HCT116 (cell line): ENCODE results near the gene USP10. TPM values are rescaled to one million over a fixed set of nuclear protein-coding genes. Genes with fewer than 3 reads are reported as not detected.

Source experiments
- ATAC-seq: fragments of 200-7000 bp; cut with Tn5 transposase; 2 replicates; pipeline ENCODE4 v1.9.1; 2020; ENCODE audit warnings: mild to moderate bottlenecking, moderate library complexity
- BruUV-seq: library from RNA; stranded (reverse); fragments of 400-500 nt; replicated peaks from 2 replicates; lab custom pipeline; 2021; lab: Mats Ljungman, UMichigan
- CTCF ChIA-PET: fragments of 300-600 bp; sonication (Branson Sonifier 250); formaldehyde crosslinking; loops from one replicate; lab custom pipeline; 2021; ENCODE audit warnings: antibody characterized with exemption; lab: Charles Lee
- POLR2A ChIA-PET: fragments of 300-600, 350-600 bp; sonication (Branson Sonifier 250); formaldehyde crosslinking; loops from one replicate; lab custom pipeline; 2021; ENCODE audit warnings: antibody characterized with exemption; lab: Charles Lee
- RAD21 ChIA-PET, 2 experiments: fragments of 300-600 bp; sonication (Branson Sonifier 250); formaldehyde crosslinking; loops; one replicate each; lab custom pipeline; 2023; ENCODE audit warnings: low total read pairs in 2 of 2; ENCODE audit not compliant: uncharacterized antibody in 2 of 2, unreplicated experiment in 2 of 2, low non-redundant PET in 1 of 2; lab: Charles Lee
- DNase-seq: peaks from one replicate; pipeline ENCODE4 v3.0.0-alpha.2; 2010; ENCODE audit warnings: low read depth, low spot score
- H2AFZ ChIP-seq: fragments of 200-600 bp; shearing (Covaris generic), sonication (generic); 2 replicates; pipeline ENCODE4 v1.6.1; 2017; ENCODE audit warnings: low read depth, mixed run types, mixed read lengths, antibody characterized with exemption, low read length; ENCODE audit not compliant: poor library complexity, severe bottlenecking
- H3K27ac ChIP-seq: 2 replicates; pipeline ENCODE4 v1.5.1; 2012; ENCODE audit warnings: low read depth, low read length
- H3K27me3 ChIP-seq: fragments of 200-600 bp; sonication (generic); 2 replicates; pipeline ENCODE4 v1.6.1; 2016; ENCODE audit warnings: mixed run types, low read length, mixed read lengths; ENCODE audit not compliant: insufficient read depth
- H3K36me3 ChIP-seq, 2 experiments: fragments of 200-500 bp in 1 of 2; fragments of 200-600 bp in 1 of 2; sonication (Bioruptor generic) in 1 of 2; sonication (generic) in 1 of 2; 2 replicates each; pipeline versions ENCODE4 v1.5.1 to v1.6.1; 2014 to 2016; ENCODE audit warnings: low read length in 2 of 2, inconsistent platforms in 1 of 2, mixed read lengths in 1 of 2, mixed run types in 1 of 2; ENCODE audit not compliant: insufficient read depth in 2 of 2, control insufficient read depth in 1 of 2
- H3K4me1 ChIP-seq, 2 experiments: fragments of 200-600 bp in 1 of 2; sonication (generic) in 1 of 2; 2 replicates each; pipeline versions ENCODE4 v1.5.1 to v1.6.1; 2012 to 2017; ENCODE audit warnings: low read length in 2 of 2, inconsistent platforms in 1 of 2, mild to moderate bottlenecking in 1 of 2, mixed read lengths in 1 of 2, mixed run types in 1 of 2, moderate library complexity in 1 of 2; ENCODE audit not compliant: insufficient read depth in 2 of 2, control insufficient read depth in 1 of 2
- H3K4me2 ChIP-seq: fragments of 200-600 bp; sonication (generic); 2 replicates; pipeline ENCODE4 v1.6.1; 2017; ENCODE audit warnings: mixed run types, low read length, mixed read lengths
- H3K4me3 ChIP-seq, 2 experiments: fragments of 200-600 bp in 1 of 2; sonication (generic) in 1 of 2; replicated peaks in 1 of 2; 2 replicates each; pipeline ENCODE4 v1.5.1; 2011 to 2016; ENCODE audit warnings: low read length in 2 of 2, control low read depth in 1 of 2, low read depth in 1 of 2, mild to moderate bottlenecking in 1 of 2, mixed read lengths in 1 of 2, mixed run types in 1 of 2
- H3K79me2 ChIP-seq: fragments of 200-600 bp; sonication (generic); 2 replicates; pipeline ENCODE4 v1.6.1; 2017; ENCODE audit warnings: mild to moderate bottlenecking, mixed run types, low read length, moderate library complexity, mixed read lengths; ENCODE audit not compliant: insufficient read depth
- H3K9ac ChIP-seq: fragments of 200-600 bp; sonication (generic); 2 replicates; pipeline ENCODE4 v1.6.1; 2016; ENCODE audit warnings: low read length, mixed read lengths
- H3K9me2 ChIP-seq: fragments of 200-600 bp; sonication (generic), shearing (Covaris generic); 2 replicates; pipeline ENCODE4 v1.6.1; 2017; ENCODE audit warnings: mixed run types, mild to moderate bottlenecking, moderate library complexity; ENCODE audit not compliant: insufficient read depth
- H3K9me3 ChIP-seq, 2 experiments: fragments of 200-500 bp in 1 of 2; fragments of 200-600 bp in 1 of 2; sonication (Bioruptor generic) in 1 of 2; sonication (generic) in 1 of 2; 2 replicates each; pipeline ENCODE4 v1.6.1; 2014 to 2017; ENCODE audit warnings: low read length in 2 of 2, mixed read lengths in 2 of 2, inconsistent platforms in 1 of 2, low read depth in 1 of 2, mild to moderate bottlenecking in 1 of 2, mixed run types in 1 of 2, moderate library complexity in 1 of 2; ENCODE audit not compliant: control insufficient read depth in 1 of 2, insufficient read depth in 1 of 2
- H4K20me1 ChIP-seq: fragments of 200-600 bp; sonication (generic), shearing (Covaris generic); 2 replicates; pipeline ENCODE4 v1.6.1; 2017; ENCODE audit warnings: mixed run types, mild to moderate bottlenecking, moderate library complexity; ENCODE audit not compliant: insufficient read depth
- CBX3 ChIP-seq: IDR thresholded peaks from 2 replicates; pipeline ENCODE4 v1.6.1; 2012; ENCODE audit warnings: low read depth
- ELF1 ChIP-seq: IDR thresholded peaks from 2 replicates; pipeline ENCODE4 v1.6.1; 2012; ENCODE audit warnings: low read depth, borderline replicate concordance
- EZH2 ChIP-seq: fragments of 200-600 bp; sonication (generic); IDR thresholded peaks from 2 replicates; pipeline ENCODE4 v1.6.1; 2017; ENCODE audit warnings: antibody characterized with exemption, mixed run types
- EZH2phosphoT487 ChIP-seq: fragments of 200-600 bp; IDR thresholded peaks from 2 replicates; pipeline ENCODE4 v1.6.1; 2018; ENCODE audit warnings: antibody characterized with exemption, borderline replicate concordance
- JUND ChIP-seq: IDR thresholded peaks from 2 replicates; pipeline ENCODE4 v1.6.1; 2012
- POLR2A ChIP-seq: IDR thresholded peaks from 2 replicates; pipeline ENCODE4 v1.7.0; 2011; ENCODE audit warnings: borderline replicate concordance; ENCODE audit not compliant: insufficient read depth, insufficient read length; ENCODE audit errors: extremely low read depth
- POLR2AphosphoS5 ChIP-seq: IDR thresholded peaks from 2 replicates; pipeline ENCODE4 v1.6.1; 2011; ENCODE audit warnings: mild to moderate bottlenecking, low read depth, low read length, moderate library complexity
- RAD21 ChIP-seq: IDR thresholded peaks from 2 replicates; pipeline ENCODE4 v1.6.1; 2012; ENCODE audit warnings: low read depth, mild to moderate bottlenecking
- SIN3A ChIP-seq: IDR thresholded peaks from 2 replicates; pipeline ENCODE4 v1.6.1; 2012; ENCODE audit warnings: low read depth
- SP1 ChIP-seq: IDR thresholded peaks from 2 replicates; pipeline ENCODE4 v1.6.1; 2012; ENCODE audit warnings: low read depth
- SRF ChIP-seq: IDR thresholded peaks from 2 replicates; pipeline ENCODE4 v1.6.1; 2012; ENCODE audit warnings: low read depth
- TCF7L2 ChIP-seq: IDR thresholded peaks from 2 replicates; pipeline ENCODE4 v1.7.0; 2011; ENCODE audit warnings: borderline replicate concordance, inconsistent platforms; ENCODE audit not compliant: insufficient read depth, insufficient read length; ENCODE audit errors: extremely low read depth
- ZFX ChIP-seq: fragments of 450-650 bp; IDR thresholded peaks from 2 replicates; pipeline ENCODE4 v1.6.1; 2017
- ZNF274 ChIP-seq: fragments of 200-500 bp; sonication (Bioruptor generic); IDR thresholded peaks from 2 replicates; pipeline ENCODE4 v1.6.1; 2014; ENCODE audit warnings: mild to moderate bottlenecking, low read depth, low read length, inconsistent platforms
- intact Hi-C: fragments of 100-400 bp; cut with micrococcal nuclease; formaldehyde crosslinking; loops from 2 replicates; pipeline ENCODE4 v1.10.0; 2022
- total RNA-seq: library from RNA; stranded (reverse); gene quantifications from one replicate; pipeline ENCODE4 v1.2.1, GENCODE V29; 2021; ENCODE audit not compliant: unreplicated experiment
- TF ChIP-seq, protein P1 (sequence below): IDR thresholded peaks from 2 replicates; pipeline ENCODE4 v1.6.1; 2012
- TF ChIP-seq, protein P2 (sequence below): IDR thresholded peaks from 2 replicates; pipeline ENCODE4 v1.6.1; 2012; ENCODE audit warnings: low read depth
- TF ChIP-seq, protein P3 (sequence below), 3 experiments: fragments of 200-600 bp in 1 of 3; sonication (generic) in 1 of 3; IDR thresholded peaks in 2 of 3; conservative IDR thresholded peaks in 1 of 3; 2 replicates each; pipeline ENCODE4 v1.5.1; 2012 to 2017; ENCODE audit warnings: low read depth in 2 of 3, low read length in 2 of 3, antibody characterized with exemption in 1 of 3, borderline replicate concordance in 1 of 3, control low read depth in 1 of 3, mild to moderate bottlenecking in 1 of 3, mixed read lengths in 1 of 3, mixed run types in 1 of 3, moderate library complexity in 1 of 3; ENCODE audit not compliant: insufficient read depth in 1 of 3
- TF ChIP-seq, protein P4 (sequence below): IDR thresholded peaks from 2 replicates; pipeline ENCODE4 v1.6.1; 2011; ENCODE audit warnings: mild to moderate bottlenecking, low read length, moderate library complexity; ENCODE audit not compliant: insufficient replicate concordance; ENCODE audit errors: extremely low read depth
- TF ChIP-seq, protein P5 (sequence below): IDR thresholded peaks from 2 replicates; pipeline ENCODE4 v1.6.1; 2012

Gene USP10
- total RNA-seq, 1 experiment from 2014 or later = 175 TPM

GRCh38 chr16:84742641-84743092, 42.9 kb downstream of the USP10 start:
- no peaks in the 10 kb centered on the region for H3K27me3 ChIP-seq
- H3K4me1 ChIP-seq = peaks cover 0 to 10% of the 10 kb centered on the region in 2 experiments; a peak in 3 of 4 replicates
- ATAC-seq = no peak

More at GRCh38 chr16:84742641-84743092, 42.9 kb downstream of the USP10 start:
- RAD21 ChIA-PET = no interaction called here
- H3K9me3 ChIP-seq = no peaks in the 10 kb centered on the region
- H3K4me2 ChIP-seq = no peak overlapping the region
- no peak overlapping the region for H2AFZ ChIP-seq
- H3K79me2 ChIP-seq = peaks cover 100% of the 10 kb centered on the region
- no TSS peak for BruUV-seq
- H3K36me3 ChIP-seq = peaks cover 18 to 33% of the 10 kb centered on the region in 2 experiments; a peak in 3 of 4 replicates
- no peak overlapping the region for H3K9ac ChIP-seq
- POLR2A ChIA-PET = no interaction called here
- CTCF ChIA-PET = interaction anchor here (6.0 kb wide), 1 partner anchor 10 kb away, joined by 71 read pairs; no protein-coding TSS in a partner anchor
- intact Hi-C loops = no loop called here
- peaks cover 57% of the 10 kb centered on the region for H4K20me1 ChIP-seq
- no peak for DNase-seq
- H3K27ac ChIP-seq = no peak overlapping the region
- H3K9me2 ChIP-seq = no peaks in the 10 kb centered on the region
- TF ChIP-seq, protein P1, sequence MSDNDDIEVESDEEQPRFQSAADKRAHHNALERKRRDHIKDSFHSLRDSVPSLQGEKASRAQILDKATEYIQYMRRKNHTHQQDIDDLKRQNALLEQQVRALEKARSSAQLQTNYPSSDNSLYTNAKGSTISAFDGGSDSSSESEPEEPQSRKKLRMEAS = no peak
- no peak for TF ChIP-seq TCF7L2
- TF ChIP-seq JUND = no peak
- TF ChIP-seq ELF1 = no peak
- TF ChIP-seq CBX3 = no peak
- no peak for TF ChIP-seq POLR2AphosphoS5
- no peak for TF ChIP-seq POLR2A
- TF ChIP-seq SRF = no peak
- TF ChIP-seq, protein P2, sequence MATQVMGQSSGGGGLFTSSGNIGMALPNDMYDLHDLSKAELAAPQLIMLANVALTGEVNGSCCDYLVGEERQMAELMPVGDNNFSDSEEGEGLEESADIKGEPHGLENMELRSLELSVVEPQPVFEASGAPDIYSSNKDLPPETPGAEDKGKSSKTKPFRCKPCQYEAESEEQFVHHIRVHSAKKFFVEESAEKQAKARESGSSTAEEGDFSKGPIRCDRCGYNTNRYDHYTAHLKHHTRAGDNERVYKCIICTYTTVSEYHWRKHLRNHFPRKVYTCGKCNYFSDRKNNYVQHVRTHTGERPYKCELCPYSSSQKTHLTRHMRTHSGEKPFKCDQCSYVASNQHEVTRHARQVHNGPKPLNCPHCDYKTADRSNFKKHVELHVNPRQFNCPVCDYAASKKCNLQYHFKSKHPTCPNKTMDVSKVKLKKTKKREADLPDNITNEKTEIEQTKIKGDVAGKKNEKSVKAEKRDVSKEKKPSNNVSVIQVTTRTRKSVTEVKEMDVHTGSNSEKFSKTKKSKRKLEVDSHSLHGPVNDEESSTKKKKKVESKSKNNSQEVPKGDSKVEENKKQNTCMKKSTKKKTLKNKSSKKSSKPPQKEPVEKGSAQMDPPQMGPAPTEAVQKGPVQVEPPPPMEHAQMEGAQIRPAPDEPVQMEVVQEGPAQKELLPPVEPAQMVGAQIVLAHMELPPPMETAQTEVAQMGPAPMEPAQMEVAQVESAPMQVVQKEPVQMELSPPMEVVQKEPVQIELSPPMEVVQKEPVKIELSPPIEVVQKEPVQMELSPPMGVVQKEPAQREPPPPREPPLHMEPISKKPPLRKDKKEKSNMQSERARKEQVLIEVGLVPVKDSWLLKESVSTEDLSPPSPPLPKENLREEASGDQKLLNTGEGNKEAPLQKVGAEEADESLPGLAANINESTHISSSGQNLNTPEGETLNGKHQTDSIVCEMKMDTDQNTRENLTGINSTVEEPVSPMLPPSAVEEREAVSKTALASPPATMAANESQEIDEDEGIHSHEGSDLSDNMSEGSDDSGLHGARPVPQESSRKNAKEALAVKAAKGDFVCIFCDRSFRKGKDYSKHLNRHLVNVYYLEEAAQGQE = no peak
- TF ChIP-seq, protein P3, sequence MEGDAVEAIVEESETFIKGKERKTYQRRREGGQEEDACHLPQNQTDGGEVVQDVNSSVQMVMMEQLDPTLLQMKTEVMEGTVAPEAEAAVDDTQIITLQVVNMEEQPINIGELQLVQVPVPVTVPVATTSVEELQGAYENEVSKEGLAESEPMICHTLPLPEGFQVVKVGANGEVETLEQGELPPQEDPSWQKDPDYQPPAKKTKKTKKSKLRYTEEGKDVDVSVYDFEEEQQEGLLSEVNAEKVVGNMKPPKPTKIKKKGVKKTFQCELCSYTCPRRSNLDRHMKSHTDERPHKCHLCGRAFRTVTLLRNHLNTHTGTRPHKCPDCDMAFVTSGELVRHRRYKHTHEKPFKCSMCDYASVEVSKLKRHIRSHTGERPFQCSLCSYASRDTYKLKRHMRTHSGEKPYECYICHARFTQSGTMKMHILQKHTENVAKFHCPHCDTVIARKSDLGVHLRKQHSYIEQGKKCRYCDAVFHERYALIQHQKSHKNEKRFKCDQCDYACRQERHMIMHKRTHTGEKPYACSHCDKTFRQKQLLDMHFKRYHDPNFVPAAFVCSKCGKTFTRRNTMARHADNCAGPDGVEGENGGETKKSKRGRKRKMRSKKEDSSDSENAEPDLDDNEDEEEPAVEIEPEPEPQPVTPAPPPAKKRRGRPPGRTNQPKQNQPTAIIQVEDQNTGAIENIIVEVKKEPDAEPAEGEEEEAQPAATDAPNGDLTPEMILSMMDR (IDR thresholded peaks at IDR 0.05 in 2 of 3, conservative IDR thresholded peaks at IDR 0.05 in 1 of 3; ENCODE audit: borderline replicate concordance in 1 of 3, insufficient read depth in 1 of 3, low read depth in 2 of 3, low read length in 2 of 3) = no peak
- no peak for TF ChIP-seq RAD21
- no peak for TF ChIP-seq ZNF274
- no peak for TF ChIP-seq EZH2
- TF ChIP-seq EZH2phosphoT487 = no peak
- TF ChIP-seq, protein P4, sequence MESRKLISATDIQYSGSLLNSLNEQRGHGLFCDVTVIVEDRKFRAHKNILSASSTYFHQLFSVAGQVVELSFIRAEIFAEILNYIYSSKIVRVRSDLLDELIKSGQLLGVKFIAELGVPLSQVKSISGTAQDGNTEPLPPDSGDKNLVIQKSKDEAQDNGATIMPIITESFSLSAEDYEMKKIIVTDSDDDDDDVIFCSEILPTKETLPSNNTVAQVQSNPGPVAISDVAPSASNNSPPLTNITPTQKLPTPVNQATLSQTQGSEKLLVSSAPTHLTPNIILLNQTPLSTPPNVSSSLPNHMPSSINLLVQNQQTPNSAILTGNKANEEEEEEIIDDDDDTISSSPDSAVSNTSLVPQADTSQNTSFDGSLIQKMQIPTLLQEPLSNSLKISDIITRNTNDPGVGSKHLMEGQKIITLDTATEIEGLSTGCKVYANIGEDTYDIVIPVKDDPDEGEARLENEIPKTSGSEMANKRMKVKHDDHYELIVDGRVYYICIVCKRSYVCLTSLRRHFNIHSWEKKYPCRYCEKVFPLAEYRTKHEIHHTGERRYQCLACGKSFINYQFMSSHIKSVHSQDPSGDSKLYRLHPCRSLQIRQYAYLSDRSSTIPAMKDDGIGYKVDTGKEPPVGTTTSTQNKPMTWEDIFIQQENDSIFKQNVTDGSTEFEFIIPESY = no peak
- no peak; the same call in 1 of the 2 replicates for TF ChIP-seq ZFX
- TF ChIP-seq SIN3A = no peak
- TF ChIP-seq, protein P5, sequence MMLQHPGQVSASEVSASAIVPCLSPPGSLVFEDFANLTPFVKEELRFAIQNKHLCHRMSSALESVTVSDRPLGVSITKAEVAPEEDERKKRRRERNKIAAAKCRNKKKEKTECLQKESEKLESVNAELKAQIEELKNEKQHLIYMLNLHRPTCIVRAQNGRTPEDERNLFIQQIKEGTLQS = no peak
- no peak for TF ChIP-seq SP1
- no peak overlapping the region for H3K4me3 ChIP-seq
